ENCODE measurements around the gene R3HDM1.

DNA sequence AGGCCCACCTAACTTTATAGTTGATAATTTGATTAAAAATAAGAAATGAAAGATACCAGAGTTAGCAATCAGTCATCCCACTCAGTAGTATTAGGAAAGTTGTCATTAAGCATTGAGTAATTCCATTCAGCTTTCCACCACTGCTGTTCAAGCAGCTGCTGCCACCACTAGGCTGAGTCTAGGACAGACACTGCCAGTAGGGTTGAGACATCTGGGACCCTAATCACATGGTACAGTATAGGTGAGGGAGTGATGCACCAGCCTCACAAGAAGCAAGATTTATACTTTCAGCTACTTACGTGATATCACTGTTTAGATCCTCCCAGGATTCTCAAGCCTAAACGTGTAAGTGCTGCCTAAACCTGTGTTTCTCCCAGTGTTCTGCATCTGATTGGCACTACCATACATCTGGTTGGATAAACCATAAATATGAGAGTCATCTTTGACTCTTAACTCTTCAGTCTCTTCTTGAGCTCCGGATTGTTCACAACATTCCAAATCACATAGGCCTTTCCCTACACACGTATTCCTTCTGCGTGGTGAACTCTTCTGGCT lies 213.6 kb downstream of the R3HDM1 start:
- TF ChIP-seq, protein P1, sequence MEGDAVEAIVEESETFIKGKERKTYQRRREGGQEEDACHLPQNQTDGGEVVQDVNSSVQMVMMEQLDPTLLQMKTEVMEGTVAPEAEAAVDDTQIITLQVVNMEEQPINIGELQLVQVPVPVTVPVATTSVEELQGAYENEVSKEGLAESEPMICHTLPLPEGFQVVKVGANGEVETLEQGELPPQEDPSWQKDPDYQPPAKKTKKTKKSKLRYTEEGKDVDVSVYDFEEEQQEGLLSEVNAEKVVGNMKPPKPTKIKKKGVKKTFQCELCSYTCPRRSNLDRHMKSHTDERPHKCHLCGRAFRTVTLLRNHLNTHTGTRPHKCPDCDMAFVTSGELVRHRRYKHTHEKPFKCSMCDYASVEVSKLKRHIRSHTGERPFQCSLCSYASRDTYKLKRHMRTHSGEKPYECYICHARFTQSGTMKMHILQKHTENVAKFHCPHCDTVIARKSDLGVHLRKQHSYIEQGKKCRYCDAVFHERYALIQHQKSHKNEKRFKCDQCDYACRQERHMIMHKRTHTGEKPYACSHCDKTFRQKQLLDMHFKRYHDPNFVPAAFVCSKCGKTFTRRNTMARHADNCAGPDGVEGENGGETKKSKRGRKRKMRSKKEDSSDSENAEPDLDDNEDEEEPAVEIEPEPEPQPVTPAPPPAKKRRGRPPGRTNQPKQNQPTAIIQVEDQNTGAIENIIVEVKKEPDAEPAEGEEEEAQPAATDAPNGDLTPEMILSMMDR (IDR thresholded peaks at IDR 0.05): 0 out of 3 replicates have a peak, but pooled peaks have one; percentile 22
- no peak for TF ChIP-seq NFE2L2 (conservative IDR thresholded peaks at IDR 0.05; ENCODE audit: low read length)
- TF ChIP-seq FOXS1 (CRISPR knock-in tag; IDR thresholded peaks at IDR 0.05): no peak
- TF ChIP-seq, protein P2, sequence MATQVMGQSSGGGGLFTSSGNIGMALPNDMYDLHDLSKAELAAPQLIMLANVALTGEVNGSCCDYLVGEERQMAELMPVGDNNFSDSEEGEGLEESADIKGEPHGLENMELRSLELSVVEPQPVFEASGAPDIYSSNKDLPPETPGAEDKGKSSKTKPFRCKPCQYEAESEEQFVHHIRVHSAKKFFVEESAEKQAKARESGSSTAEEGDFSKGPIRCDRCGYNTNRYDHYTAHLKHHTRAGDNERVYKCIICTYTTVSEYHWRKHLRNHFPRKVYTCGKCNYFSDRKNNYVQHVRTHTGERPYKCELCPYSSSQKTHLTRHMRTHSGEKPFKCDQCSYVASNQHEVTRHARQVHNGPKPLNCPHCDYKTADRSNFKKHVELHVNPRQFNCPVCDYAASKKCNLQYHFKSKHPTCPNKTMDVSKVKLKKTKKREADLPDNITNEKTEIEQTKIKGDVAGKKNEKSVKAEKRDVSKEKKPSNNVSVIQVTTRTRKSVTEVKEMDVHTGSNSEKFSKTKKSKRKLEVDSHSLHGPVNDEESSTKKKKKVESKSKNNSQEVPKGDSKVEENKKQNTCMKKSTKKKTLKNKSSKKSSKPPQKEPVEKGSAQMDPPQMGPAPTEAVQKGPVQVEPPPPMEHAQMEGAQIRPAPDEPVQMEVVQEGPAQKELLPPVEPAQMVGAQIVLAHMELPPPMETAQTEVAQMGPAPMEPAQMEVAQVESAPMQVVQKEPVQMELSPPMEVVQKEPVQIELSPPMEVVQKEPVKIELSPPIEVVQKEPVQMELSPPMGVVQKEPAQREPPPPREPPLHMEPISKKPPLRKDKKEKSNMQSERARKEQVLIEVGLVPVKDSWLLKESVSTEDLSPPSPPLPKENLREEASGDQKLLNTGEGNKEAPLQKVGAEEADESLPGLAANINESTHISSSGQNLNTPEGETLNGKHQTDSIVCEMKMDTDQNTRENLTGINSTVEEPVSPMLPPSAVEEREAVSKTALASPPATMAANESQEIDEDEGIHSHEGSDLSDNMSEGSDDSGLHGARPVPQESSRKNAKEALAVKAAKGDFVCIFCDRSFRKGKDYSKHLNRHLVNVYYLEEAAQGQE (IDR thresholded peaks at IDR 0.05): no peak
- TF ChIP-seq, protein P3, sequence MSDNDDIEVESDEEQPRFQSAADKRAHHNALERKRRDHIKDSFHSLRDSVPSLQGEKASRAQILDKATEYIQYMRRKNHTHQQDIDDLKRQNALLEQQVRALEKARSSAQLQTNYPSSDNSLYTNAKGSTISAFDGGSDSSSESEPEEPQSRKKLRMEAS (IDR thresholded peaks at IDR 0.05): no peak; the same call in 1 of the 2 replicates
- TF ChIP-seq ZNF302 (CRISPR knock-in tag; IDR thresholded peaks at IDR 0.05): no peak
- TF ChIP-seq, protein P4, sequence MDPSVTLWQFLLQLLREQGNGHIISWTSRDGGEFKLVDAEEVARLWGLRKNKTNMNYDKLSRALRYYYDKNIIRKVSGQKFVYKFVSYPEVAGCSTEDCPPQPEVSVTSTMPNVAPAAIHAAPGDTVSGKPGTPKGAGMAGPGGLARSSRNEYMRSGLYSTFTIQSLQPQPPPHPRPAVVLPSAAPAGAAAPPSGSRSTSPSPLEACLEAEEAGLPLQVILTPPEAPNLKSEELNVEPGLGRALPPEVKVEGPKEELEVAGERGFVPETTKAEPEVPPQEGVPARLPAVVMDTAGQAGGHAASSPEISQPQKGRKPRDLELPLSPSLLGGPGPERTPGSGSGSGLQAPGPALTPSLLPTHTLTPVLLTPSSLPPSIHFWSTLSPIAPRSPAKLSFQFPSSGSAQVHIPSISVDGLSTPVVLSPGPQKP (IDR thresholded peaks at IDR 0.05; ENCODE audit: low read depth, low read length): no peak

Data from A549 (cell line).